Measurements from ENCODE around the gene CNGB1.

DNA sequence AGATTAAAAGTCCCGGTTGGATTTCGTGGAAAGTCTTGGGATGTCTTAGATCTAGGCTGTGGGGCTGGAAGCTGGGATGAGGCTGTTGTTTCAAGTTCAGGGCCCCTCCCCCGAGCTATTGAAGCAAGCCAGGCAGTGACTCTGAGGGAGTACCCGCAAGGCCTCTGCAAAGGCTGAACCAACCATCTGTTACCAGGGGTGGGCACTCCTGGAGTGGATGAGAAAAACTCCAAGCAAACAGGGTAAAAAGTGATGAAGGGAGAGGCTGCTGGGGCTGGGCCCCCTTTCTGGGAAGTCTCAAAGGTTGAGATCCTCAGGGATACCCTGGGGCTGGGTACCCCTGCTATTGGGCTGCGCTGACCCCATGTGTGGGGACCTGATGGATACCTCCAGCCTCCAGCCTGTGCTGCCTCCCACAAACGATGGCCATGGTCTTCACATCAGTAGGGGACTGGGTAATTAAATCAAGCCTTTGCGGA is 86.2 kb downstream of the CNGB1 start:
- TF ChIP-seq CTCF (conservative IDR thresholded peaks at IDR 0.05; ENCODE audit: low read length), result no peak
- TF ChIP-seq EZH2phosphoT487 (IDR thresholded peaks at IDR 0.05; ENCODE audit: borderline replicate concordance, low read depth, low read length), result no peak

Data from OCI-LY7 (cell line).